Uterus (tissue), 4 donors: Measurements from ENCODE around the gene MAPK8IP2. TPM values are rescaled to one million over a fixed set of nuclear protein-coding genes. Genes with fewer than 3 reads are reported as not detected.

Experiments used
- DNase-seq, 2 donors: peaks; one replicate each; pipeline ENCODE4 v3.0.0-alpha.2; 2019 to 2020
- H3K27ac ChIP-seq, 2 donors: fragments of 200-600 bp; sonication (generic); 1 replicate in 1 of 2; 2 replicates in 1 of 2; pipeline ENCODE4 v1.5.1; 2016 to 2018
- H3K27me3 ChIP-seq, 2 donors: fragments of 200-600 bp; sonication (generic); one replicate each; pipeline ENCODE4 v1.5.1; 2018 to 2019; ENCODE audit warnings: control low read depth in 1 of 2
- H3K36me3 ChIP-seq, 2 donors: fragments of 200-600 bp; sonication (generic); one replicate each; pipeline ENCODE4 v1.5.1; 2019; ENCODE audit warnings: control low read depth in 1 of 2
- H3K4me1 ChIP-seq, 2 donors: fragments of 200-600 bp; sonication (generic); one replicate each; pipeline ENCODE4 v1.5.1; 2018 to 2019; ENCODE audit warnings: control low read depth in 1 of 2
- H3K4me3 ChIP-seq, 2 donors: fragments of 200-600 bp; sonication (generic); 1 replicate in 1 of 2; 2 replicates in 1 of 2; pipeline ENCODE4 v1.5.1; 2018 to 2019; ENCODE audit warnings: mild to moderate bottlenecking in 1 of 2
- H3K9me3 ChIP-seq, 2 donors: fragments of 200-600 bp; sonication (generic); one replicate each; pipeline ENCODE4 v1.5.1; 2019; ENCODE audit warnings: control low read depth in 1 of 2
- CTCF ChIP-seq, 4 experiments: fragments of 200-600 bp in 2 of 4; fragments of 450-650 bp in 2 of 4; sonication (generic) in 2 of 4; IDR thresholded peaks; one replicate each; pipeline ENCODE4 v1.5.1; 2016 to 2019; ENCODE audit warnings: antibody characterized with exemption in 4 of 4, mild to moderate bottlenecking in 2 of 4, moderate library complexity in 1 of 4
- POLR2A ChIP-seq, 2 donors: fragments of 450-650 bp; IDR thresholded peaks; one replicate each; pipeline ENCODE4 v1.6.1; 2016; ENCODE audit warnings: antibody characterized with exemption in 2 of 2, mild to moderate bottlenecking in 1 of 2, moderate library complexity in 1 of 2
- intact Hi-C: fragments of 100-400 bp; cut with DNase I; formaldehyde crosslinking; loops from one replicate; pipeline ENCODE4 v1.15.1; 2023; ENCODE audit warnings: low total_unique reads
- total RNA-seq, 4 donors: library from RNA; depleted of rRNA in 3 of 4; stranded (reverse); fragments of >200 nt in 3 of 4; gene quantifications; one replicate each; pipeline versions ENCODE4 v1.1.0 to v1.2.4, GENCODE V29; 2014 to 2023
- donor health status: DM: yes; HTN: yes; CAD: no.

MAPK8IP2 gene
- total RNA-seq, result 1 to 10 TPM in 3 of 4 donors, not detected in 1; 1.7 to 6.1 (median 5.2) TPM

DNA sequence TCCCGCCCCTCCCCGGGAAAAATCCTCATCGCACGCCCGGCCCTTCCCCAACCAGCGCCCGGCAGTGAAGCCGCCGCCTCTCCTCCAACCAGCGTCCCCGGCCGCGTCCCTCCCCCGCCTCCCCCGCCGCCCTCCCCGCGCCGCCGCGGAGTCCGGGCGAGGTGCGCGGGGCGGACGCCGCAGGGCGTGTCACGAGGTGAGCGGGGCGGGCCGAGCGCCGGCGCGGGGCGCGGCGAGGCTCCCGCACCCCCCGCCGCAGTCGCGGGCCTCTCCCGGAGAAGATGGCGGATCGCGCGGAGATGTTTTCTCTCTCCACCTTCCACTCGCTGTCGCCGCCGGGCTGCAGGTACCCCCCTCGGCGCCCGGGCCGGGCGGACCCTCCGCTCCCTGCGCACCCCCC is at the start of gene MAPK8IP2:
Gene MAPK8IP2 (plus strand): TSS at position 256 of the 400 bp plus-strand sequence. CDS start 26 bp downstream, at position 282.
- TF ChIP-seq POLR2A (IDR thresholded peaks at IDR 0.05), result no peak
- no peak for TF ChIP-seq CTCF (IDR thresholded peaks at IDR 0.05)
- Histone ChIP-seq H3K4me3 (peak within 1 kb of the TSS in 1 of 2 donors; percentile 46), H3K36me3 (no peaks in the 10 kb centered on the region), H3K9me3 (no peaks in the 10 kb centered on the region), H3K4me1 (peaks cover 0 to 10% of the 10 kb centered on the region in 2 donors), H3K27ac (no peak within 1 kb of the TSS), H3K27me3 (peaks cover 0 to 3% of the 10 kb centered on the region in 2 donors)
- intact Hi-C loops, result no loop called here
- DNase-seq, result no peak

DNA sequence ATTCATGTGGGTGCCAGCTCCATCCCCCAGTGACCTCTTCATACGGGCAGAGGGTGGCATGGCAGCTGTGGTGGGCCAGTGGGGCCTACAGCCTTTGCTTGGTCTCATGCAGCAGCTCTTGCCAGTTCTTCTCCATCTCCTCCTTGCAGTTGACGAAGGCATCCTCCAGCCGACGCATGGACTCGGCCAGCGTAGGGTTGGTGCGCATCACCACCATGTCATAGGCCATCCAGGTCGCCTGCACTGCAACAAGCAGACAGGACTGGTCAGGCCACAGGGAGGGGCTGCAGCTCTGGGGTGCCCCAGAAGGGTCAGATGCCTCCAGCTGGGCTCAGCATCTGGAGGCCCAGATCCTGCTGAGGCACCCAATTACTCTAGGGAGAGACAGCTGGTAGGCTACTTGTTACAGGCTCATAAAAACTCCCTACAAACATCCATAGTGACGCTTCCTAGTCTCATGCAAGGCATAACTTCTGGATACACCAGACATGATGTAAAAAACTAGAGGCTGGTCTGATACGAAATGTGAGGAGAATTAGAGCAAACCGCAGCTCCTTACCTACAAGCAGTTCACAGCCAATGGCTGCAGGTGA is 49.3 kb upstream of the MAPK8IP2 start:
- intact Hi-C loops, result loop anchor here (5.0 kb wide), 1 partner anchor 39 kb away; no protein-coding TSS in a partner anchor
- no peak for DNase-seq
- Histone ChIP-seq H3K36me3 (no peaks in the 10 kb centered on the region), H3K27ac (no peak overlapping the region), H3K9me3 (no peaks in the 10 kb centered on the region), H3K27me3 (peaks cover 9 to 14% of the 10 kb centered on the region in 2 donors), H3K4me3 (no peak overlapping the region), H3K4me1 (peaks cover 0 to 12% of the 10 kb centered on the region in 2 donors)
- TF ChIP-seq POLR2A (IDR thresholded peaks at IDR 0.05) (no peak), CTCF (IDR thresholded peaks at IDR 0.05) (no peak)

DNA sequence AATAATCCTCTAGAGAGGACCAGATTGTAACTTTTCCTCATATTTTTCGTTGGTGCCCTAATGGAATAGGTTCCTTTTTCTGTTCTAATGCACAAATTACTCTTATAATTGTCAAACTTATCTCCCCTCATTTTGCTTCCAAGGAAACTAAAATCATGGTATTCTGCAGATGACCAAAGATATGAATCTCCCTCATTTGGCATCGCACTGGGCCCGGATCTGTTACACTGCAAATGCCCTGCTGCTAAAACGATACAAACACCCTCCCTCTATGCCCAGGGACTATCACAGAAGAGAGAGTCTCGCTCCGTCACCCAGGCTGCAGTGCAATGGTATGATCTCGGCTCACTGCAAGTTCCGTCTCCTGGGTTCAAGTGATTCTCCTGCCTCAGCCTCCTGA is 47.3 kb upstream of the MAPK8IP2 start:
- no peak for TF ChIP-seq POLR2A (IDR thresholded peaks at IDR 0.05)
- TF ChIP-seq CTCF (IDR thresholded peaks at IDR 0.05), result no peak
- Histone ChIP-seq H3K4me1 (peaks cover 0 to 7% of the 10 kb centered on the region in 2 donors), H3K36me3 (no peaks in the 10 kb centered on the region), H3K27ac (no peak overlapping the region), H3K27me3 (peaks cover 5 to 11% of the 10 kb centered on the region in 2 donors), H3K4me3 (no peak overlapping the region), H3K9me3 (no peaks in the 10 kb centered on the region)
- intact Hi-C loops, result loop anchor here (5.0 kb wide), 1 partner anchor 41 kb away; no protein-coding TSS in a partner anchor
- no peak for DNase-seq

DNA sequence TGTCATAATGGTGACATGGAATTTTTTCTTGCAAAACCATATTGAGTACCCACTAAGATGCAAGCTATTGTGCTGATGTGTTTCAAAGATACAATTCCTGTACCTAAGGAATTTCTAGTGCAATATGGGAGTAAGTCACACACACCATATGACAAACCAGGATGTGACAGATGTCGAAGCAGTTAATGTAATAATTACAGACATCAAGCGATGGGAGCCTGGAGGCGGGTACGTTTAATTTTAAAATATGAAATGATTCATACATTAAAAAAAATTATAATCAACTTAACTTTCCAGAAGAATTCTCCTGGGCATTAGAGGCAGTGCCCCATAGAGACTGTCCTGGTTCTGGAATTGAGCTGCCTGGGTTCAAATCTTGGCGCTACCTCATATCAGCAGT is 43.9 kb upstream of the MAPK8IP2 start:
- intact Hi-C loops, result no loop called here
- Histone ChIP-seq H3K4me3 (no peak overlapping the region), H3K27me3 (no peaks in the 10 kb centered on the region), H3K36me3 (no peaks in the 10 kb centered on the region), H3K9me3 (no peaks in the 10 kb centered on the region), H3K27ac (no peak overlapping the region), H3K4me1 (no peaks in the 10 kb centered on the region)
- TF ChIP-seq CTCF (IDR thresholded peaks at IDR 0.05) (no peak), POLR2A (IDR thresholded peaks at IDR 0.05) (no peak)
- DNase-seq, result no peak

GRCh38 chr22:50560034-50560433 is 40.6 kb upstream of the MAPK8IP2 start:
- Histone ChIP-seq H3K4me3 (no peak overlapping the region), H3K36me3 (no peaks in the 10 kb centered on the region), H3K9me3 (no peaks in the 10 kb centered on the region), H3K27me3 (no peaks in the 10 kb centered on the region), H3K27ac (no peak overlapping the region), H3K4me1 (no peaks in the 10 kb centered on the region)
- intact Hi-C loops, result no loop called here
- no peak for DNase-seq
- no peak for TF ChIP-seq POLR2A (IDR thresholded peaks at IDR 0.05)
- TF ChIP-seq CTCF (IDR thresholded peaks at IDR 0.05), result no peak
